Activated T-cell treated with anti-CD3 and anti-CD28 coated beads for 24 hours (primary cell): ENCODE results near the gene REX1BD.

Experiments
- DNase-seq: peaks from one replicate; pipeline ENCODE4 v3.0.0-alpha.2; 2020; ENCODE audit warnings: low read depth

The REX1BD gene

GRCh38 chr19:18603255-18603957, 14.8 kb downstream of the REX1BD start:
- no peak for DNase-seq

DNA sequence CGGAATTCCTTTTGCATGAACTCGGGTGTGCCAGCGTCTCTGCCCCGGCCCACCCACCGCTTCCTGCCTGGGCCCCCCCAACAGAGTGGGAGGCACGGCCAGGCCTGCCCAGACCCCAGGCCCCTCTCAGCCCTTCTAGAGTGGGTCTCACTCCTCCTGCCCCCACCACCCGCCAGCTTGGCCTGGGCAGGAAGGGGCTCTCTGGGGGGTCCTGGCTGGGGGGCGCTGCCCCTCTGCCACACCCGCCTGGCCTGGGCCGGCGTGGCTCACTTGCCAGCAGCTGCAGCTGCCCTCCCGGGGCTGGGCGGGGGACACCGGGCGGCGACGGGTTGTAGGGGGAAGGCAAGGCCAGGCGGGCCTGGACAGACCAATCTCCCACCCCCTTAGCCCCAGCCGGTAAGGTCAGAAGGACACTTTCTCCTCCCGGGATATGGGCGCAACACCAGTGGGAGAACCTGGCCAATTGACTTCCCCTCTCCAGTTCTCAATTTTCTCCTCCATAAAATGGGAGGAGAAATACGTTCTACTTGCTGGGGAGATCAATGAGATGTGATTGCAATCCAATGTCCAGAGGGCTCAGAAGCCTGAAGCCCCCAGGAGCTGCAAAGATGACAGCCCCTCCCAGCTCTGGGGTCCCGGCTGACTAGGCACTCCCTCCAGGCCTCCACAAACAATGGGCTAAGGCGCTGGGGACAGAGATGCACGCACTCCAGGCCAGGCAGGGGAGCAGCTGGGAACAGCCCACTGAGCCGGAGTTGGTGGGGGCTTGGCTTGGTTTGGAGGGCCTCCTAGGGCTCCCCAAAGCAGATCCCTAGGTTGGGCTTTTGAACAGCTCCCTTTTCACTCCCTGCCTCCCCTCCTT, 15.6 kb downstream of the REX1BD start:
- DNase-seq = no peak

DNA sequence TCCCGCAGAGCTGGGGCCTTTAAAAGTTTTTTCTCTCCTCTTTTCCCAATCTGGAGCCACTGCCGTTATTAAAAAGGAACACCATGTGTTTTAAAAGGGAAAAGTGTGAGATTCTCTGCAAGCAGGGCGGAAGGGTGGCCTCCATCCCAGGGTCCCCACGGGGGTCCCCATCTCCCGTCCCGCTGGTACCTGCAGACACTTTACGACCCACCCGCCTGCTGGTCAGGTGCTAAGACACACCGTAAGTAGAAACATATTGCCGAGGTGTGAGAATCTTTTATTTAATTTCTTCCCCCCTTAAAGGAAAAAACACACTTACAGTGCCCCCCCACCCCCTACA, 16.2 kb downstream of the REX1BD start:
- no peak for DNase-seq

DNA sequence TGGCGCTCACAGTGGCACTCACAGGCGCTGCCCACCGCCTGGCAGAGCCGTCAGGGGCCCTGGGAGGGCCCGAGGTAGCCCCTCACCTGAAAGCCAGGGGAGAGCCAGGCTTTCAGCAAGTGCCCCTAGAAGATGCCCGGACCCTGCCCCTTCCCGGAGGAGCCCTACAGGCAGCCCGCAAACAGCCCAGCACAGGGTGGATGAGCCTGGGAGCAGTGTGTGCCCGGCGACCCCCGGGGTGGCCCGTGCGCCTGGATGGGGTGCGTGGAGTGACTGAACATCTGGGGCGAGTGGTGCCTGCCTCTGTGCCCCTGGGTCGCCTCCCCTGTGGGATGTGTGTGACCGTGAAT, 16.6 kb downstream of the REX1BD start:
- DNase-seq = no peak

GRCh38 chr19:18605546-18606280, 17.1 kb downstream of the REX1BD start:
- no peak for DNase-seq

DNA sequence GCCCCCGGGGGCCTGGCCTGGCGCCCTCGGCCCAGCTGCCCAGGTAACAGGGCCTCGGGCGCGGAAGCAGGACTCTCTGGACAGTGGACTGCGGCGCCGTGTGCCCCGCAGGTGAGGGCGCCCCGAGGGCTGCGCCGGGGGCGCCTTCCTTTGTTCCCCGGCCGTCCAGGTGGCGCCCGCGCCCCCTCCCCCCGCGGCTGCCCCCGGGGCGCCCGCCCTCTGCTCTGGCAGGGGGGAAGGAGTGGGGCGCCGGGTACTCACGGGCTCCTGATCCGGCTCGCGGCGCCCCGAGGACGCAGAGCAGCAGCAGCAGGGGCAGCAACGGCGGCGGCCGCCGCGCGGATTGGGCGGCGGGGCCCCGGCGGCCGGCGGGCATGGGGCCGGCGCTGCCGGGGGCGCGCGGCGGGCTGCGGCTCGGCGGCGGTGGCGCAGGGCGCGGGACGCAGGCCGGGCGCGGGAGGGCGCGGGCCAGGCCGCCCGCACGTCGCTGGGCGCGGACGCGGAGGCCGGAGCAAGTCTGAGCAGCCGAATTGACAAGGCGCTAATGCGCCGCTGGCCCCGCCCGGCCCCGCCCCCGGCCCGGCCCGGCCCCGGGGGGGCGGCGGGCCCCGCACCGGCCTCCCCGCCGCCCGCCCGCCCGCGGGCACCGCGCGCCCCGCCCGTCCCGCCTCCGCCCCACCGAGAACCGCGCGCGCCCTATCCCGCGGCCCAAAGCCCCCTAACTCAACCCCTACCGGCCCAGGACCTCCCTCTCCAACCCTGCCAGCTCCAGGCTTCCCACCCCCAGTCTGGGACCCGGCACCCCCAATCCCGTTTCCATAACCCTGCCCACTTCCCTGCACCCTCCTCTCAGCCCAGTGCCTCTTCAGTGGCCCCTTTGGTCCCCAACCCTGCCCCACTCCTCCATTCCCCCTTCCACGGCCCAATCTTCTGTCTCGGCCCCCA, 18.0 kb downstream of the REX1BD start, which contains the start of gene CRLF1:
TSS of gene CRLF1 (minus strand) at position 519 of the 945 bp plus-strand sequence. CDS start at position 376, 143 bp downstream.
- no peak for DNase-seq

- no peak for DNase-seq
Observed at GRCh38 chr19:18607226-18608101, 18.9 kb downstream of the REX1BD start.

DNA sequence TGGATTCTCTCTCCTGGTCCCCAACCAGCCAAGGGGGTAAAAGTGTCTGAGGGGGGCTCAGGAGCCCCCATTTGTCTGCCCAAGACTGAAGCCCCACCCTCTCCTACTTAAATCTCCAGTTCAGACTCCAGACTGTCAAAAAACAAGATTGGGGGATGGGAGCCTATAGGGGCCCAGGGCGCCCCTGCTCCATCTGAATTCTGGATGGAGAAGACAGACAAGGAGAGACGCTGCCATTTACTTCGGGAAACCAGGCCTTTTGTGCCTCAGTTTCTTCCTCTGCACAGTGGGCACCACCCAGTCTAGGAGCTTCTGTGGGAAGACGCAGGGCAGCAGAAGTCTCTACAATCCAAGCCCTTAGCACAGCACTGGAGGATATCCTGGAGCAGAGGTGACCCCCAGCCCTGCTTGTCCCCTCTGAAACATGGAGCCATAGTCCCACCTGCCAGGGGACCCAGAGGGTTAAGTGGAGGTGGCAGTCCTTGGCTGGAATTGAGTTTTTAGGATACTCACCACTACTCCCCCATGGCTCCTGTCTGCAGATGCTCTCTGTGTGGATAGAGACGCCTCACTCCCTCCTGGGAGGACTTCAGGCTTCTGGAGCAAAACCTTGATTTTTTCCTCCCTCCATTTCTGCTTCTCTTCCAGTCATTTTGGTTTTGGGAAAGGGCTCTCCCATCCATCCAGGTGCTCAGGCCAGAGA, 19.7 kb downstream of the REX1BD start:
- no peak for DNase-seq

DNA sequence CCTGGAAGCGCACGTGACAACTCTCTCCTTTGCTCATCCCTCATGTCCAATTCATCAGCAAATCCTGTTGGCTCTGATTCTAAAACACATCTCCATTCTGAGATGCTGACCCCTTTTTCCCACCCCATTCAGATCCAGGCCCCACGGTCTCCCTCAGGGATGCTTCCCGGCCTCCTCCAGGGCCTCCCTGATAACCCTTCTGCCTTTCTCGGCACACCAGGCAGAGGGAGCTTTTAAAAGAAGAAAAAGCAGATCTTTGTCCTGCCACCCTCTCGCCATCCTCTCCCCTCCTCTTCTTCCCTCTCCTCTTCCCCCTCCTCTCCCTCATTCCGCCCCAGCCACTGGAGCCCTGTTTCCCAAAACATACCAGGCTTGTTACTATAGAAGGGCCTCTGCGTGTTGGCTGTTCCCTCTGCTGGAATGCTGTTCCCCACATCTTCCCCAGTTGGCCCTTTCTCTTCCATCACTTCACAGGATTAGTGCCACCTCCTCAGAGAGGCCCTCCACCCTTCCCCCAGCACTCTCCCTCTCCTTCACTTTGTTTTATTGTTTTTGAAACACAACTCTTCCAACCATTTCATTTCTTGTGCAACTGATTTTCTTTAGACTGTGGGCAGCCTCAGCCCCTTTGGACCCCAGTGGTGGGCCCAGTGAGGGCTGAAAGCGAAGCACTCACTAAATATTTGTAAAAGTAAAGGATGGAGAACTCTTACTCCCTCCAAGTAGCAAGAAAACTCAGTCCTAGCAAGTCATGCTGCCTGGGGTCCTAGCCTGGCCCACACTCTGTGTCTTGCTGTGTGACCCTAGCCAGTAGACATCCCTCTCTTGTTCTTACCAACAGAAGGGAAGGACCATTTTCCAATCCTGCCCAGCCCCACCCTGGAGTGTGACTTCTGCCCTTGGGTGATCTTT, 20.5 kb downstream of the REX1BD start:
- no peak for DNase-seq

DNA sequence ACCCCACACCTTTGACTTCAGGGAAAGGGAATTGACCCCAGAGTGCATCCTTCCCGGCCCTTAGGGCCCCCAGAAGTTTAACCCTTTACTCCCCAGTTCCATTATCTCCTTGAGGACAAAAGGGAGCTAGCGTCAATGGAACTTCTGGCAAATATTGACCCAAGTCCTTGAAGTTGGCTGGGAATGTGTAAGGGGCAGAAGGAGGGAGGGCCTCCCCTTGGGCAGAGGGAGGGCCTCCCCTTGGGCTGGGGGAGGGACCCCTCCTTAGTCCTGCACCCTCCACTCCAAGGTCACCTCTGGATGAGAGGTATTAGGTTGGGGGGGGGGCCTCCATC, 21.1 kb downstream of the REX1BD start:
- DNase-seq = no peak

DNA sequence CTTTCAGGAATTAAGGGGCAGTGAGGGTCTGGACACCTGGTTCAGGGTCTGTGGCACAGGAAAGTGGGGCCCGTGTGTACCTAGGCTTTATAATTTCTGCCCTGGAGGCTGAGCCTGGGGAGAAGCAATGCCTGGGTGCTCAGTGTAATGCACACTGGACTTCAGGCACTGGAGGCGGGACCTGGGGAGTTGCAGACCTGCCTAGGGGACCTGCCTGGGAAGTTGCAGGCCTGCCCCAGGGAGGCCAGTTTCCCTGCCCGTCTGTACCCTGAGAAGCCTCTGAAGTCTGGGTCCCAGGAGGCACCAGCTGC, 21.6 kb downstream of the REX1BD start:
- DNase-seq = no peak

DNA sequence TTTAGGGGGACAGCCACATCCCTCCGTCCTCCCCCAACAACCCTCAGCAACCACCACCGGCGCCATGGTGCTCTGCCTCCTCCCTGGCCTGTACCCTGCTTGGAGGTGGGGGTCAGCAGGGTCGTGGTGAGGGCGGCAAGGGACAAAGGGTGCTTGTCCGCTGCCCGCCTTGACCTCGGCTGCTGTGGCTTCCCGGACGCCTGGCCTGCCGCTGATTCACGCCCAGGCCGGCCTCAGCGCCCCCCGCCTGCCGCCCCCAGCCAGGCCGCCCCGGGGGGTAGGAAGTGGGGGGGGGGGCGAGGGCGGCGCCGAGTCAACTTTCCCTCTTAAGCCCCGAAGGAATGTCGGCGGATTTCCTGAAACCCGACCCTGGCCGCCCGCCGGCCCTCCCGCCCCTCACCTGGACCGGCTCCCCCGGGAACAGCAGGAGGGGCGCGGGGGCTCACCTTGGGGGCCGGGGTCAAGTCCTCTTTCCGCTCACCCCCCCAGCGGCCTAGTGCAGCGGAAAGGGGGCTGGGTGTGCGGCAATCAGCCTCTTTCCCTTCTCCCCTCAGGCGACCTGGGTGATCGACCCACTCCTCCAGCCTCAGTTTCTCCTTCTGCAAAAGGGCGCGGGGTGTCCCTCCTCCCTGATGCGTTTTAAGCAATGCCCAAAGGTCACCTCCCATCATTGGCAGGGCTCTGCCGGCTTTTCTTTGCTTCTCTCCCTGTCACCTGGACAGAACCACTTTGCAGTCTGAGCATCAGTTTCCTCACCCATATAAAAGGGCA, 22.1 kb downstream of the REX1BD start:
- DNase-seq = no peak

GRCh38 chr19:18611327-18612050, 22.9 kb downstream of the REX1BD start:
- no peak for DNase-seq

DNA sequence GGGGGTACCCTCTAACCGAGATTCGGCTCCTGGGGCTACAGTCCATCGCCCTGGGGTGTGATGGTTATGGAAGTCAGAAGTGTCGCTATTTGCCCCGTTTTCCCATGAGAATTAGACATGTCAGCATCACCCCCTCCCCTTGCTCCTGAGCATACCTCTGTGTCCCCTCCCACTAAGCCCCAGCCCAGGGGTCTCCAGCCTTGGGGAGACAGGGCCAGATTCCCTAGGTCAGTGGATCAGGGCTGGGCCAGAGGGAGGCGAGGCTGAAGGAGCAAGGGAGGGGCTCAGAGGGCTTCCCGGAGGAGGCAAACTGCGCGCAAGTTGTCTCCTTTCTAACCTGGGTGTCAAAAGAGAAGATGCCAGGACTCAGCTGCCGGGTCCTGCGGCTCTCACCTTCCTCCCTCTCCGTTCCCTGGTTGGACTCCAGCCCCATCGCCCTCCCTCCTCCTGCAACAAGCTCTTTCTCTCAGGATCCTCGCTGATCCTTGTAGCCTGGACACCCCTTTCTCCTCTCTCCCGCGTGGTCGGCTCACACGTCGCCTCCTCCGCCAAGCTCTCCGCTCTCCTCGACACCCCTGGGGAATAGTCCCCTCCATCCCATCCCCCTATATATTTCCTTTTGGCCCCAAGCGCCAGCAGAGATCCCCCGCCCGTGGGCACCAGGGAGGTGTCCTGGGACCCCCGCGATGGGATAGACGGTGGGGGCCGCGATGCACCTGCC, 23.6 kb downstream of the REX1BD start:
- DNase-seq = no peak

- no peak for DNase-seq
Observed at GRCh38 chr19:18612772-18613588, 24.4 kb downstream of the REX1BD start, which contains the start of gene TMEM59L. Gene TMEM59L (plus strand): TSS chr19:18612870. CDS start chr19:18612959, 89 bp downstream.

DNA sequence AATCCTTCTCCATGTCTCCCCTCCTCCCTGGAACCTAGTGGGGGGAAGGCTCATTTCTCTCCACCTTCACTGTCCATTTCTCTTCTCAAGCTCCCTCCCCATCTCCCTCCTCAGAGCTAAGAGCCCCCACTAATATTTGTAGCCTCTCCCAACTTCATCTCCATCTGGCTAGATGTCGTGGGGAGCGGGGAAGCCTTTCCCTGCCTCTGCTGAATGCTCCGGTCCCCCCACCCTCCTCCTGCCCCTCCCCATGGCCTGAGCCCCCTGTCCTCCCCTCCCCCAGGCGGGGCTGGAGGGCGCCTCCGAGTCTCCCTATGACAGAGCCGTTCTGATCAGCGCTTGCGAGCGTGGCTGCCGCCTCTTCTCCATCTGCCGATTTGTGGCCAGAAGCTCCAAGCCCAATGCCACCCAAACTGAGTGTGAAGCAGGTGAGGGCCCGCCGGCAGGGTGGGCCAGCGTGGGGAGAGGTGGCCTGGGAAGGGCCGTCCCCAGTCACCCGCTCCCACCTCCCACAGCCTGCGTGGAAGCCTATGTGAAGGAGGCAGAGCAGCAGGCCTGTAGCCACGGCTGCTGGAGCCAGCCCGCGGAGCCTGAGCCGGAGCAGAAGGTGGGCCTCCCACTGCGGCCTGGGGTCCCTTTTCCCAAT, 25.1 kb downstream of the REX1BD start:
- DNase-seq = no peak
